Ovary (tissue), 3 donors: ENCODE measurements around the gene PROSER3.

Experiments used
- CTCF ChIP-seq, 3 donors: fragments of 450-650 bp in 2 of 3; fragments of 200-600 bp in 1 of 3; IDR thresholded peaks; one replicate each; pipeline versions ENCODE4 v1.5.1 to v1.8.0; 2016 to 2022; ENCODE audit warnings: antibody characterized with exemption in 3 of 3, mild to moderate bottlenecking in 1 of 3
- POLR2A ChIP-seq: fragments of 450-650 bp; IDR thresholded peaks from one replicate; pipeline ENCODE4 v1.6.1; 2017; ENCODE audit warnings: antibody characterized with exemption, mild to moderate bottlenecking, moderate library complexity
- donor health status: DM: no; HTN: no; CAD: no.

- TF ChIP-seq CTCF (IDR thresholded peaks at IDR 0.05) (no peak), POLR2A (no peak)
Observed at GRCh38 chr19:35755131-35755549, 2.8 kb upstream of the PROSER3 start.
